IPS-15b (cell line): ENCODE data around the gene HINT2.

Experiments
- H3K27me3 ChIP-seq: one replicate; pipeline ENCODE4 v1.6.1; 2013; ENCODE audit warnings: low read length; ENCODE audit not compliant: control insufficient read depth, insufficient read depth
- H3K36me3 ChIP-seq: one replicate; pipeline ENCODE4 v1.6.1; 2013; ENCODE audit warnings: low read length; ENCODE audit not compliant: control insufficient read depth, insufficient read depth
- H3K4me1 ChIP-seq: one replicate; pipeline ENCODE4 v1.6.1; 2013; ENCODE audit warnings: mild to moderate bottlenecking, low read length; ENCODE audit not compliant: control insufficient read depth, insufficient read depth
- H3K4me3 ChIP-seq: one replicate; pipeline ENCODE4 v1.5.1; 2013; ENCODE audit warnings: low read depth, low read length
- H3K9ac ChIP-seq: one replicate; pipeline ENCODE4 v1.6.1; 2013; ENCODE audit warnings: low read depth, mild to moderate bottlenecking, low read length
- H3K9me3 ChIP-seq: one replicate; pipeline ENCODE4 v1.6.1; 2013; ENCODE audit warnings: mild to moderate bottlenecking, low read length; ENCODE audit not compliant: control insufficient read depth, insufficient read depth

The HINT2 gene

DNA sequence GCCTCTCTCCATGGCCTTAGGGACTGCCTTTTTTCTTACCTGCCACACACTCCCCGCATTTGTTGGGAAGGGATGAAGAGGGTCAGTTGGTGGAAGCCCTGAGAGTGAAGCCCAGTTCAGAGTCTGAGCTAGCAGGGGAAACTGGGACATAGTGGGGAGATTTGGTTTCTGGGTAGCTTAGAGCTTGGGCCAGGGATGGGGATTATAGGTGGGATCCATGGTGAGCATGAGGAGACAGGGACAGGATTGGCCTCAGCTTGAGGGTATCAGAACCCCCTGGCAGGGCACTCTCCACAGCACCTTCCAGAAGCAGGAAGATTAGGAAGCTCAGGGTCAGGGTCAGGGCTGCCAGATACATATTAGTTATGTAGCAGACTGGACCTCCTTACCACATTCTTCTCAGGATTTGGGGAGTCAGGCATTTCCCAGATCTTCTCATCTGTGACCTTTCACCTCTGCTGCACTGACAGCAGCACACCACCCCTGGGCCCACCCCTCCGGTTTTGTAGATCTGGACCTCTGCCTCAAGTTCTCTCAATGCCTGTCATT lies 37.5 kb upstream of the HINT2 start:
- Histone ChIP-seq H3K4me3 (no peak overlapping the region), H3K4me1 (no peaks in the 10 kb centered on the region), H3K9me3 (no peaks in the 10 kb centered on the region), H3K9ac (no peak overlapping the region), H3K36me3 (peaks cover 3% of the 10 kb centered on the region), H3K27me3 (peaks cover 2% of the 10 kb centered on the region)

DNA sequence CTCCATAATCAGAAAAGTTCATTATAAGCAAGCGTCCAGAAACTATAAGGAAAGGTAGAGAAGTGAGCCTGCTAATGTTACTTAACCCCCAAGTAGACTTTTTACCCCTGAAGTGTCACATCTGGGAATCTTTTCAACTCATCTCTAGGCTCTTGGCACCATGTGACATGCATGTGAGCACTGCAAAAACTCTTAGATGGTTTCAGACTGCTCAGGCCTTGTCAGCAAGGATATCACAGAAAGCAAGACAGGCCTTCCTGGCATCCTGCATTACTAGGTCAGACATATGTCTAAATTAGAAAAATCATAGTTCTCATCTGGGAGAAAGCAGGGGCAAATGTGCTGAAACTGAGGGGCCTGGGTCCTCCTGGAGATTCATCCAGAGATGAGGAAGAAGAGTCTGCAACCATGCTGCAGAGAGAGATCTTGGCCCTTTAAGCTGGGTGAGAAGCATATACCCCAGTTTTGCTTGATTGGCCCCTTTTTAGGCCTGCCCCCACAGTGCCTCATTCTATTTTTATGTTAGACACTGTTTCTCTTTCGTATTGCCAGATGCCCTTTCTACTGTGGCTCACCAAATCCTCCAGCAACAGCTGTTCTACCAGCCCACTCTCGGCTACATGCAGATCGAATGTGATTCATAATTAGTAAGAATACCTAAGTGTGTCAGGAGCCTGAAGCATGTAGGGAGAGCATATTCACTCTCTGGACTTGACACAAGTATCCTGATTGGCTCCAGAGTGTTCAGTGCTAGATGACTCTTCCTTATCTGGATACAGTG lies 33.1 kb upstream of the HINT2 start:
- no peak overlapping the region for H3K9ac ChIP-seq
- peaks cover 8% of the 10 kb centered on the region for H3K27me3 ChIP-seq
- no peaks in the 10 kb centered on the region for H3K36me3 ChIP-seq
- peaks cover 18% of the 10 kb centered on the region for H3K4me1 ChIP-seq
- H3K9me3 ChIP-seq, result no peaks in the 10 kb centered on the region
- no peak overlapping the region for H3K4me3 ChIP-seq

DNA sequence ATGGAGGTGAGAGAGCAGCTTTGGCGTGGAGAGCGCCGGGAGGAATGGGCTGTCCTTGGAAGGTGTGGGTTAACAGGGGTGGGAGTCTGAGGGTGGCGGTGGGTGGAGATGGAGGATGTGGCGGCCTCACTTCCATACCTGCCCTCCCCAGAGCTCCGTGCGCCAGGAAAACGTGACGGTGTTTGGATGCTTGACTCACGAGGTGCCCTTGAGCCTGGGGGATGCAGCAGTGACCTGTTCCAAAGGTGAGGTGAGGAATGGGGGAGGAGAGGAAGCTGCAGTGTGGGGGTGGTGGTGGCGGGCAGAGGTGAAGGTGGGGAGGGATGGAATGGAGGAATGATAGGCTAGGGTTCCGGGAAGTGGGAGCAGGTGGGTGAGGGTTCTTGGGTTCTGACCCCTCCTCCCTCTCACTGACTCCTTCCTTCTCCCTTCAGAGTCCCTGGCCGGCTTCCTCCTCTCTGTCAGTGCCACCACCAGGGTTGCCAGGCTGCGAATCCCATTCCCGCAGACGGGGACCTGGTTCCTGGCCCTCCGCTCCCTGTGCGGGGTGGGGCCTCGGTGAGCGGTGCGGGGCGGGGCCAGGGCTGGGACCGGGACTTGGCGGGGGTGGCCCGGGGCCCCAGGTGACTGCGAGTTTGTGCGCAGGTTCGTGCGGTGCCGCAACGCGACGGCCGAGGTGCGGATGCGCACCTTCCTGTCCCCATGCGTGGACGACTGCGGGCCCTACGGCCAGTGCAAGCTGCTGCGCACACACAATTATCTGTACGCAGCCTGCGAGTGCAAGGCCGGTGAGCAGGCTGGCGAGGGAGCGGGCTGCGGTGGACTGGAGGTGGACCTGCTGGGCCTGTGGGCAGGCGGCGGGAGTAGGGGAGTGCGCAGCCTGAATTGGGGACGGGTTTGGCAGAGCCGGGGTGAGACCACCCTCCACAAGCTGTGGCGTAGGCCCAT lies 31.3 kb upstream of the HINT2 start:
- Histone ChIP-seq H3K4me3 (peak overlapping the region; percentile 76), H3K9me3 (no peaks in the 10 kb centered on the region), H3K9ac (peak overlapping the region; percentile 50), H3K4me1 (peaks cover 23% of the 10 kb centered on the region), H3K36me3 (no peaks in the 10 kb centered on the region), H3K27me3 (peaks cover 8% of the 10 kb centered on the region)

DNA sequence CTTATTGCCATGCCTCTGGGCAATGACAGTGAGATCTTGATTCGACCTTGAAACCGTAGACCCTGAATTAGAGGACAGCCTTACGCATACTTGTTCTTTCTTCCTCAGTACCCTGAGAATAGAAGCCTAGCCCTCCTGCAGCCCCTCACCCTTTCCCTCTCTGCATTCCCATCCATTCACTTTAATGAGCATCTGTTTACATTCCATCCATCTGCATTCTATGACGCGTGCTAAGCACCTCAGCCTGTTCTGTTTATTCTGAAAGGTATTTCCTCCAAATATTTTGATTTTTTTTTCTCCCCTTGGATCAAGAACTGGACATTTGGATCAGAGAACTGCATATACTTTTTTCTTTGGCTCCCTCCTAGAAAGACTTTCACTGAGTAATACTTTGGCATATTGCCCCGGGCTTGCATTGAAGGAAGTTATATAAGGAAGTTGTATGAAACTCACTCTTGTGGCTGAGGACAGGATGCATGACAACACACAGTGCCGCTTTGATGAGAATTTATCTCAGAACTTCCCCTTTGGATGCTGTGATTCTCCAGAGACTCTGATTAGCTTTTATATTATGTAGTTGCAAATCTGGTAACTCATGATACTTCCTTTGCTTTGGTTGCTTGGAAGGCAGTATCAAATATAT lies 29.9 kb upstream of the HINT2 start:
- no peak overlapping the region for H3K4me3 ChIP-seq
- H3K9me3 ChIP-seq, result no peaks in the 10 kb centered on the region
- peaks cover 23% of the 10 kb centered on the region for H3K4me1 ChIP-seq
- no peak overlapping the region for H3K9ac ChIP-seq
- H3K27me3 ChIP-seq, result peaks cover 8% of the 10 kb centered on the region
- H3K36me3 ChIP-seq, result no peaks in the 10 kb centered on the region

DNA sequence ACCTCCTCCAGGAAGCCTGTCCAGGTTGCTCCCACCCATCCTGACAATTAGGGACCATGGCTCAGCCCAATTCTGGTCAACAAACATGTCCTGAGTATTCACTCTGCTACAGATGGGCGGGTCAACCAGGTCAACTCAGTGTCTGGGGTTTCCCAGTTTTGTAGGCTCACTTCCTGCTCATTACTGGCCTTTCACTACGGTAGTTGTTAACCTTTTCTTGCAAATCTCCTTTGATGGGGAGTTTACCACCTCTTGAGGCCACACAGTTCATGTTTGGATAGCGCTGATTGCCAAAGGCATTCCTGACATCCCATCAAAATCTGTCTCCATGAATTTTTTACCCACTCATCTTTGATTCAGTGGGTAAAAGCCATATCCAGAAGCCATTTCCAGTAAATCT lies 28.0 kb upstream of the HINT2 start:
- H3K4me3 ChIP-seq, result no peak overlapping the region
- H3K27me3 ChIP-seq, result peaks cover 8% of the 10 kb centered on the region
- H3K9ac ChIP-seq, result no peak overlapping the region
- peaks cover 23% of the 10 kb centered on the region for H3K4me1 ChIP-seq
- H3K36me3 ChIP-seq, result no peaks in the 10 kb centered on the region
- H3K9me3 ChIP-seq, result no peaks in the 10 kb centered on the region

DNA sequence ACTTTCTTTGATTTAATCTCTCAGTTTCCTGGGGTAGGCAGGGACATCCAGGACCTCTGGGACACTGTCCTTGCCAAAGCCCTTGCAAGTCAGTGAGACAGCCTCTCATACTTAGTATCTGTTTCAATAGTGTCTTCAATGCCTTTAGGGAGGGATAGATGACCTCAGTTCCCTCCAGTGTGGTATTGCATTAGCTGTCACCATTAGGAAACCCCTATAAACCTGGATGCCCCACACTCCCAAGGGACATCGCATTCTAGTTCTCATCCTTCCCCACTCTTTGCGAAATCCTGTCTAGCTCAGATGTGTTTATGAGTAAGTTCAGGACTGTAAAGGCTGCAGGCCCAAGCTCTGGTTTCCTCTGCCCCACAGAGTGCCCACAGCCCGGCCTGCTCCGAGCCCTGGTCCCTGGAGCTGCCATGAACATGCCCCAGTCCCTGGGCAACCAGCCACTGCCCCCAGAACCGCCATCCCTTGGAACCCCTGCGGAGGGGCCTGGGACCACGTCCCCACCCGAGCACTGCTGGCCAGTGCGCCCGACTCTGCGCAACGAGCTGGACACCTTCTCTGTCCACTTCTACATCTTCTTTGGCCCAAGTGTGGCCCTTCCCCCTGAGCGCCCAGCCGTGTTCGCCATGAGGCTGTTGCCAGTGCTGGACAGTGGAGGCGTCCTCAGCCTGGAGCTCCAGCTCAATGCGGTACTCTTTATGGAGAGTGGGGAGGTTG lies 27.3 kb upstream of the HINT2 start:
- Histone ChIP-seq H3K4me1 (peaks cover 23% of the 10 kb centered on the region), H3K4me3 (no peak overlapping the region), H3K27me3 (peaks cover 7% of the 10 kb centered on the region), H3K9me3 (no peaks in the 10 kb centered on the region), H3K9ac (no peak overlapping the region), H3K36me3 (no peaks in the 10 kb centered on the region)

DNA sequence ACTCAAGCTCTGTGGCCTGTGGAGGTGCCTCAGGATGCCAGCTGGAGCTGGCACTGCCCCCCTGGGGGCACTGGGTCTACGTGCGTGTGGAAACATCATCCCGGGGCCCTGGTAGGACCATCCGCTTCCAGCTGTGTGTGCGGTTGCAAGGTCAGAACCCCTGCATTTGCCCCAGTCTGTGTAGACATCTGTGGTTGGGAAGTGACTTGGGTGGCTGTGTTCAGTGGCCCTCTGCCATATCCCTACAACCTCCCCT lies 26.7 kb upstream of the HINT2 start:
- no peaks in the 10 kb centered on the region for H3K9me3 ChIP-seq
- H3K9ac ChIP-seq, result no peak overlapping the region
- peaks cover 21% of the 10 kb centered on the region for H3K4me1 ChIP-seq
- peaks cover under 1% of the 10 kb centered on the region for H3K27me3 ChIP-seq
- no peak overlapping the region for H3K4me3 ChIP-seq
- H3K36me3 ChIP-seq, result no peaks in the 10 kb centered on the region

DNA sequence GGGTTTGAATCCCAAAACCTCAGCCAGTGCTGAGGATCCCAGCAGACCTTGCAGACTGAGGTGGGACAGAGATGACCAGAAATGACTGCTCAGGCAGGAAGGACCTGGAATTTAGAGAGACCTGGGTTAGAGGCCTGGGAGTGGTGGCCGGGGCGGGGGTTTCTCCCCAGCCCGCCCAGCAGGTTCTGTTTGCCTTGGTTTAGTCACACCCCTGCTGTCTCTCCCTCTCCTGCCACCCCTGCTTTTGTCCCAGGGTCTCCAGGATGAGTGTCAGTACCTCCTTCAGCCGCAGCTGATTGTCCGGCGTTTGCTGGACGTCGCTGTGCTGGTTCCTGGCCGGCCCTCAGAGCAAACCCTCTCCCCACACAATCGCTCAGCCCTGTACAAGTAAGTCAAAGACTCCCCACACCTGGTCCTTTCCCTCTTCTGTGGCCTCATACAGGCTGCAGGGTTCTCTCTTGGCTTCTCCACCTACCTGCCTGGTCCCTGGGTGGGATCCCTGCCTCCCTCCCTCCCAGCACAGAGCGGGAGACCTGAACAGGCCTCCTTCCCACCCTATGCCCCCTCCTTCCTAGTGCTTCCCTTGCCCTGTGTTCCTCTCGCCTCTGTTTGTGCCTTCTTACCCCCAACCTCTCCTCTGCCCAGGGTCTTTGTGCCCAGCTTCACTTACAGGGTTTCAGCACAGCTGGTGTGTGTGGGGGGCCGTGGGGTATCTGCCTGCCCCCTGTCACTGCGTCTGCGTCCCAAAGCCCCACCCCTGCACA lies 26.2 kb upstream of the HINT2 start:
- Histone ChIP-seq H3K4me3 (no peak overlapping the region), H3K9ac (no peak overlapping the region), H3K4me1 (peaks cover 21% of the 10 kb centered on the region), H3K36me3 (no peaks in the 10 kb centered on the region), H3K27me3 (no peaks in the 10 kb centered on the region), H3K9me3 (no peaks in the 10 kb centered on the region)

DNA sequence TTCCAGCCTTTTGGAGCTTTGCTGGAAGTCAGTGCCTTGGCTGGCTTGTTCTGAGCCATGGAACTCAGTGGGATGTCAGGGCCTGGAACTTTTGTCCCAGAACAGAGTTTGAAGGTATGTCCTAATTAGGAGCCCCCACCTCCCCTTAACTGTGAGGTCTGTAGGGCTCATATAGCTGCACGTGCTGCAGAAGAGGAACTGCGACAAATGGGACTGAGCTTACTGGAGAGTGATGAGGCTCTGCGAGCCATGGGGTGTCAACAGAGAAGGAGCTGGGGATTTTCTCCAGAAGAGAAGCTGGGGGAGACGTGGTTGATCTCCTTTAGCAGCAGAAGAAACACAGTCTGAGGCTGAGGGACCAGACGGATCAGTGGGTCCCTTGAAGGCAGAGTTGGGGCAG lies 25.1 kb upstream of the HINT2 start:
- H3K4me1 ChIP-seq, result peaks cover 14% of the 10 kb centered on the region
- no peak overlapping the region for H3K9ac ChIP-seq
- H3K36me3 ChIP-seq, result peaks cover 4% of the 10 kb centered on the region

DNA sequence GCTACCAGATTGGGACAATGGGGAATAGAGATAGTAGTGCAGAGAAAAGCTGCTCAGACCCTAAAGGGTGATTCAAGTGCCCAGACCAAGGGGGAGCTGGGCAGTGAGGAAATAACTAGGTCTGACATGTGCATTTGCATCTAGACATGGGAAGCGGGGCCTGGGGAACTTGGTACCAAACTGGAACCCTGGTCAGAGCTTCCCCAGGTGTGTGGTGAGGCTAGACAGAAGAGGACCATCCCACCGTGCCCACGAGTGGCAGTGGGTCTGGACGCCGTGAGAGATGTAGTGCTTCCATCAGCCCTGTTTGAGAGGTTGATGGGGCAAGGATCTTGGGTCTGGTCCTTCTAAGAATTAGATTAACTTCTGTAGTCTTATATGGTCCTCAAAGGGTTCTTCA lies 21.8 kb upstream of the HINT2 start:
- Histone ChIP-seq H3K36me3 (peaks cover 4% of the 10 kb centered on the region), H3K4me3 (no peak overlapping the region), H3K27me3 (no peaks in the 10 kb centered on the region), H3K4me1 (no peaks in the 10 kb centered on the region), H3K9ac (no peak overlapping the region), H3K9me3 (no peaks in the 10 kb centered on the region)

More for the DNA sequence above, 25.1 kb upstream of the HINT2 start:
- Histone ChIP-seq H3K4me3 (no peak overlapping the region), H3K9me3 (no peaks in the 10 kb centered on the region), H3K27me3 (no peaks in the 10 kb centered on the region)
